DMS79 treated with DMSO at 0.1 percent for 48 hours (cell line): ENCODE results near the gene MKNK2.

ENCODE experiments used
- DNase-seq: peaks from one replicate; lab custom pipeline; 2025; lab: John Stamatoyannopoulos, UW

MKNK2 gene

GRCh38 chr19:2027361-2027760 lies 23.7 kb downstream of the MKNK2 start:
- DNase-seq: no peak

DNA sequence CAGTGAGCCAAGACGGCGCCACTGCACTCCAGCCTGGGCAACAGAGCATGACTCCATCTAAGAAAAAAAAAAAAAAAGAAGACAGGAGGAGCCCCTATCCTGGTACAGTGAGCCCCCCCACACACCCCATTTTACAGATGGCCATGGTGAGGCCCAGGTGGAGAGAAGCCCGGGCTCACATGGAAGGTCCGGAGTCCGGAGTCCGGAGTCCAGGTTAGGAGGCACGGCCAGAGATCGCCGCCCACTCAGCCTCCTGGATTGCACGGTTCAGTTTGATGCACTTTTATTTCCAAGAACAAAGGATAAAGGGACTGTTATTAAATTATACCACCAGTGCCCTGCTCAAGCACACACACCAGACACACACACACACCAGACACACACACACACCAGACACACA lies 24.3 kb downstream of the MKNK2 start:
- DNase-seq: no peak

DNA sequence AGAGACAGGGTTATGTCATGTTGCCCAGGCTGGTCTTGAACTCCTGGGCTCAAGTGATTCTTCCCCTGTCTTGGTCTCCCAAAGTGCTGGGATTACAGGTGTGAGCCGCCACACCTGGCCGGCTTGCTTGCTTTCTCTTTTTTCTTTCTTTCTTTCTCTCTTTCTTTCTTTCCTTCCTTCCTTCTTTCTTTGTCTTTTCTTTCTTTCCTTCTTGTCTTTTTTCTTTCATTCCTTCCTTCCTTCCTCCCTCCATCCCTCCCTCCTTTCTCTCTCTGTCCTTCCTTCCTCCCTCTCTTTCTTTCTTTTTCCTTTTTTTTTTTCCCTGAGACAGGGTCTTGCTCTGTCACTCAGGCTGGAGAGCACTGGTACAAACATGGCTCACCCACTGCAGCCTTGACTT lies 28.8 kb downstream of the MKNK2 start:
- no peak for DNase-seq

GRCh38 chr19:2021453-2022140 lies 29.4 kb downstream of the MKNK2 start:
- DNase-seq: peak; percentile 86

DNA sequence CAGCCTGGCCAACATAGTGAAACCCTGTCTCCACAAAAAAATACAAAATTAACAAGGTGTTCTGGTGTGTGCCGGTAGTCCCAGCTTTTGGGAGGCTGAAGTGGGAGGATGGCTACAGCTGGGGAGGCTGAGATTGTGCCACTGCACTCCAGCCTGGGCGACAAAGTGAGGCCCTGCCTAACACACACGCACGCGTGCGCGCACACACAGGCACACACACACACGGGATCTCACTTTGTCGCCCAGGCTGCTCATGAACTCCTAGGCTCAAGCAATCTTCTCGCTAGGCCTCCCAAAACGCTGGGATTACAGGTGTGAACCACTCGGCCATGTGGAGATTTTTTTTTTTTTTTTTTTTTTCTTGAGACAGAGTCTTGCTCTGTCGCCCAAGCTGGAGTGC lies 32.3 kb downstream of the MKNK2 start:
- no peak for DNase-seq

DNA sequence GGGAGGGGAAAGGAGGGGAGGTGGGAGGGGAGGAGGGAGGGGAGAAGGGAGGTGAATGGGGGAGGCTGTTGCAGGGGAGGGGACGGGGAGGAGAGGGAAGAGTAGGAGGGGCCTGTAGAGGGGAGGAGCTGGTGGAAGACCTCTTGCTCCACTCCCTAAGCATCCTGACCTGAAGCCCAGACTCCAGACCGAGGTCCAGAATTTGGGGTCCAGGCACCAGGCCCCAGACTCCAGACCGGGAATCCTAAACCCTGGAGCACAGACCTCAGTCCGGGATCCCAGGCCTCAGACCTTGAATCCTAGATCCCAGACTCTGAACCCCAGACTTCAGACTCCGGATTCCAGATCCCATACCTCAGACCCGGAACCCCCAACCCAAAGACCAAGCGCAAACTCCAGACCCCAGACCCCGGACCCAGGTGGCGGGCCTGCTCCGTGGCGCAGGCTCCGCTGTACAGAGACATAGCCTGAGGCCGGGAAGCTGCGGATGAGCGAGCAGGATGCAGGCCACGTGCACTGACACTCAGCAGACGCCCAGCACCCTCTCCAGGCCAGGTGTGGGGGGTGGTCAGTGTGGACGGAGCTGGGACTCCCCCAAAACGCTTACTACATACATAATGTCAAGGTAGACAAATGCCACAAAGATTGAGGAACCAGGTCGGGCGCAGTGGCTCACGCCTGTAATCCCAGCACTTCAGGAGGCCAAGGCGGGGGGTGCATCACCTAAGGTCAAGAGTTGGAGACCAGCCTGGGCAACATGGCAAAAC lies 34.8 kb downstream of the MKNK2 start:
- peak; percentile 40 for DNase-seq

GRCh38 chr19:2015608-2015950 lies 35.5 kb downstream of the MKNK2 start, which contains the start of gene BTBD2:
Gene BTBD2 (minus strand): TSS chr19:2015714. CDS start chr19:2015703, 11 bp downstream.
- DNase-seq: peak; percentile 29

DNA sequence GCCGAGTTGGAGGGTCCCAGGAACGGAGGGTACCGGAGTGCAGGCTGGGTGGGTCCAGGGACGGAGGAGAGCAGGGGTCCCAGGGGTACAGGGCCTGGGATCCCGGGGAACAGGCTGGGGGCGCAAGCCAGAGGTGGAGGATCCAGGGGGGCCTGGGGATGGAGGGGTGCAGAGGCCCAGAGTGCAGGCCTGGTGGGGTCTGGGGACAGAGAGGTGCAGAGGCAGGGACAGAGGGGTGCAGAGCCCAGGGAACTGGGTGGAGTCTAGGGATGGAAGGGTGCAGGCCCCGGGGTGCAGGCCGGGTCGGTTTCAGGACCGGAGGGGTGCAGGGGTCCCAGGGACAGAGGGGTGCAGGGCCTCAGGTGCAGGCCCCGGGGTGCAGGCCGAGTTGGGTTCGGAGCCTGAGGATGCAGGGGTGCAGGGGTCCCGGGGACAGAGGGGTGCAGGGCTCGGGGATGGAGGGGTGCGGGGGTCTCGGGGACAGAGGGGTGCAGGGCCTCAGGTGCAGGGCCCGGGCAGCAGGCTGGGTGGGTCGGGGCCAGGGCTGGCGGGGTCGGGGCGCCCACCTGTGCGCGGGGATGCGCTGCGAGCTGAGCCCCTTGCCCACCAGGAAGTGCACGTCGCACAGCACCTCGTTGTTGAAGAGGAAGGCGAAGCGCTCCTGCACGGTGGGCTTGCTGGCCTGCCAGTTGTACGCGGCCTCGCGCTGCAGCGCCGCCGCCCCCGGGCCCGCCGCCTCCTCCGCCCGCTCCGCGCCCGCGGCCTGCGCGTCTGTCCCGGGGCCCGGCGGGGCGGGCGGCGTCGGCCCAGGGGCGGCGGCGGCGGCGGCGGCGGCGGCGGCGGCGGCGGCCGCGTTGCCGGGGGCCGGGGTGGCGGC lies 36.1 kb downstream of the MKNK2 start:
- DNase-seq: peak; percentile 8

- no peak for DNase-seq
Measured at GRCh38 chr19:2014131-2014571, 36.9 kb downstream of the MKNK2 start.

DNA sequence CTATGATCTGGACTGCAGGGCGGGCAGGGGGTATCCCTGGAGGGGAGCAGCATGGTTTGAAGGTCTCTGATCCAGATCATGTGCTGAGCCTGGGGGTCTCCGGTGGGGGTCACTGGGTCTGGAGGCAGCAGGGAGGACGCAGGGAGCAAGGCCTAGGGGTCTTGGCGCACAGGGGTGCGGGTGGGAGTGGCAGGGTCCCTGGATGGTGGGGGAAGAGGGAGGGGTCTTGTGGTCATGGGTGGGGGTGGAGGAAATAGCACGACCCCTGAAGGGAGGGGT lies 37.4 kb downstream of the MKNK2 start:
- DNase-seq: no peak

- DNase-seq: no peak
Measured at GRCh38 chr19:2012941-2013682, 37.9 kb downstream of the MKNK2 start.

DNA sequence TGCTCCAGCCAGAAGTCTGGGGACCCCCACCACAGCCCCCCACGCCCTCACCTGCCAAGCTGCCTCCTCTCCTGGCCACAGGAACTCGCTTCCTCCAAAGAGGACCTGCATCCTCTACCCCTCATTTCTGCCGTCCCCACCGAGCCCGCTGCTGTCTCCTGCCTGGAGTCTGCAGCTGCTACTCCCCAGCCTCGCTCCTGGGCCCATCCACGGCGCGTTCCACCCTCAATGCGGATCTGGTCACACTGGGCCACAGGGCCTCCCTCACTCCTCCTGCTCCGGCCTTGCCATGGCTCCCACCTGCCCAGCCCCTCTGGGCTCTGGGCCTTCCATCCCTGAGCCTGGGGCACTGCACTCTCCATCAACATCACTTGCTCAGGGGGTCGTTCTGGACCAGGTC lies 39.9 kb downstream of the MKNK2 start:
- DNase-seq: no peak

DNA sequence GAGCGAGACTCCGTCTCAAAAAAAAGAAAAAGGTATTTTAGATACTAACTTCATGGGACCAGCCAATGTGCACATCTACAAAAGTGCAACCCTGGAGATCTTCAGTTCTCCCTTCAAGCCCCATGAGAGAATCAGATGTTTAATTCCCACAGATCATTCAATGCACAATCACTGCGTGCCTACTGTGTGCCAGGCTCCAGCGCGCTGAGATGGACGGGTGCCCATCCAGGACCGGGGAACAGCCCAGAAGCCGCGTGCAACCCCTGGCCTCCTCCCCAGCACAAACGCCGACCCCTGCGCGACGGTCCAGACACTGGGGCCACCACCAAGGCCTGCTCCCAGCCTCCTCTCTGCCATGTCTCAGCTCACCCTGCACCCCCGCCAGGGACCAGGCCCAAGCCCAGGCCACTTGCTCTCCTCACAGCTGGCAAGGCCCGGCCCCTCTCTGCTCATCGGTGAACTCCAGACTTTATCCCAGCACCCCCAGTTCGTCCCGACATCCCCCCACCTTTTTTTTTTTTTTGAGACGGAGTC lies 40.8 kb downstream of the MKNK2 start:
- no peak for DNase-seq

- DNase-seq: no peak
Measured at GRCh38 chr19:2003874-2004273, 47.2 kb downstream of the MKNK2 start.

GRCh38 chr19:1999856-2000515 lies 51.1 kb downstream of the MKNK2 start:
- no peak for DNase-seq

DNA sequence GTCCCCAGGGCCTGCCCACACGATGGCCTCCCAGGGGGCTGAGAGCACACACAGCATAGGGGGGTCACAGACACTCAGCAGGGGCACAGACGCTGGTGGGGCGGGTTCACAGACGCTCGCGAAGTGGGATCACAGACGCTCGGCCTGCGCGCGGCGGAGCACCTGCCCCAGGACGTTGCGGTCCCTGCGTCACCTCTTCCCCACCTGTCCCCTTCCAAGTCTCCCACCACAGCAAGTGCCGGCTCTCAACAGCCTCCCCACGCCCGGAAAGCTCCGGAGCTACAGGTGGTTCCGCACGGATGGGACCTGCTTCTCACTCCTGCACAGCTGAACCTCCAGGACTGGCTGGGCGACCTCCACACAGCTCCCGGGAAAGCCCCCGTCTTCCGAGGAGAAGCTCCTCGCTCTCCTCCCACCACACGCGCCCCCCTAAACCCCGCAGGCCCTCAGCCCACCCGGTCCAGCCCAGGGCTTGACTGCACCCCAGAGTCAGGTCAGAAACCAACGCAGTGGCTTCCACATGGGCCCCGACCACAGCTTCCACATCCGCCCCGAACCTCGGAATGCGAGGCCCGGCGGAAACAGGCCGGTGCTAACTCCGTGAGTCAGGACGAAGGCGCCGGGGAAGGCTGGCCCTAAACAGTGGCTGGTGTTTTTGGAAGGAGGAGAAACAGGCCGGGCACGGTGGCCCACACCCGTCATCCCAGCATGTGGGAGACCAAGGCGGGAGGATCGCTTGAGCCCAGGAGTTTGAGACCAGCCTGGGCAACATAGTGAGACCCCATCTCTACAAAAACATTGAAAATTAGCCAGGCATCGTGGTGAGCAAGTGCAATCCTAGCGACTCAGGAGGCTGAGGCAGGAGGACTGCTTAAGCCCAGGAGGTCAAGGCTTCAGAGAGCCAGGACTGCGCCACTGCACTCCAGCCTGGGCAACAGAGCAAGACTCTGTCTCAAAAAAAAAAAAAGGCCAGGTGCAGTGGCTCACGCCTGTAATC lies 52.0 kb downstream of the MKNK2 start:
- no peak for DNase-seq

DNA sequence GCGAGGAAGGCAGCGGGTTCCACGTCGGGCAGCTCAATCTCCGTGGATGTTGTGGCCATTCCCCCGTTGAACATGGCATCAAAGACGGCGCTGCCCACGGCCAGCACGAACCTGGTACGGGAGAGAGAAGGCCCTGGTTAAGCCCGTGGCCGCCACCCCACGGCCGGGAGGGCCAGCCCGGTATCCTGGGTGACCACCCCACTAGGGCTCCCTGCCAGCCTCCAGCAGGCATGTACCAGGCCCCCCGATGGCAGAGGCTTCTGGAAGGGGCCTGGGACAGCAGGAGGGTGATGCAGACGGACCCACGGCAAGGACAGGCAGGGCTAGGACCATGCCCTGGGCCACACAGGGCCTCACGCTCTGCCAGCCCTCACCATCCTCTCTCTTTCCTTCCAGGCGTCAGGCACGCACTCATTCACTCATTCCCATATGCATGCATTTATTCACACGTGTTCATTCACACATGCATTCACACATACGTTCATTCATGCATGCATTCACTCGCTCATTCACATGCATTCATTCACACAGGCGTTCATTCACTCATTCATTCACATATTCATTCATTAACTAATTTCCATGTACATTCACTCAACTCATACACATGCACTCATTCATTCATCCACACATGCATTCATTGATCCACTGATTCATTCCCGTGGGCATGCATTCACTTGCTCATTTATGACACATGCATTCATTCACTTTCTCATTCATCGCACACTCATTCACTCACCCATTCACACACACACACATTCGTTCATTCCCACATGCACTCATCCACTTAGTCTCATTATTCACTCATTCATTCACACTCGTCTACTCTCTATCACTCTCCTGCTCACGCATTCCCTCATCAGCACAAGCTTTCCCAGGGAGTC lies 53.5 kb downstream of the MKNK2 start:
- no peak for DNase-seq

DNA sequence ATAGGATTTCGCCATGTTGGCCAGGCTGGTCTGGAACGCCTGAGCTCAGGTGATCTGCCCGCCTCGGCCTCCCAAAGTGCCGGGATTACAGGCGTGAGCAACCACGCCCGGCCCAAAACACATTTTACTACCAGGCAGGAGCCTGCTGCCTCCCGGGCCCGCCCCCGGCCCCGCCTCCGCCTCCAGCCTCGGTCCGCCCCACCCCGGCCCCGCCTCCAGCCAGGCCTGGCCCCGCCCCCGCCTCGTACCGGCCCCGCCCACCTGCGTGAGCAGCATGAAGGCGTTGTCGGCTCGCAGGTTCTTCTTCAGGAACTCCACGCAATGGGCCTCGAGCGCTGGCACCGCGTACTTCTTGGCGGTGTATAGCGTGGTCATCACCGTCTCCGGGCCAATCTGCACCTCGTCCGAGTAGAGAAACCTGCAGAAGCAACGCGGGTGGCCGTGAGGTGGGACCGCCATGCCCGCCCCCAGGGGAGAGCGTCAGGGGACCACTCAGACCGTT lies 58.2 kb downstream of the MKNK2 start:
- DNase-seq: no peak
